Activated CD4-positive, alpha-beta T cell treated with anti-CD3 and anti-CD28 coated beads, Interleukin-2, amount 10 ng/mL, durations not matched to agents 7 days and 5 days (primary cell): ENCODE data around the gene BMPER. TPM values are rescaled to one million over a fixed set of nuclear protein-coding genes. Genes with fewer than 3 reads are reported as not detected.

Source experiments
- CTCF ChIA-PET: fragments of 350-600 bp; sonication (Branson Sonifier 250); formaldehyde crosslinking; loops from one replicate; lab custom pipeline; 2021; ENCODE audit warnings: antibody characterized with exemption; lab: Charles Lee
- POLR2A ChIA-PET: fragments of 350-600 bp; sonication (Branson Sonifier 250); formaldehyde crosslinking; loops from one replicate; lab custom pipeline; 2021; ENCODE audit warnings: antibody characterized with exemption; lab: Charles Lee
- DNase-seq: peaks from one replicate; pipeline ENCODE4 v3.0.0-alpha.2; 2020
- H3K27ac Mint-ChIP-seq: one replicate; pipeline ENCODE4 v1.8.0; 2021; ENCODE audit warnings: mild to moderate bottlenecking, moderate library complexity, mixed read lengths
- H3K27me3 Mint-ChIP-seq: one replicate; pipeline ENCODE4 v1.8.0; 2021; ENCODE audit warnings: mixed read lengths
- H3K36me3 Mint-ChIP-seq: one replicate; pipeline ENCODE4 v1.8.0; 2021; ENCODE audit warnings: low read depth, mixed read lengths
- H3K4me1 Mint-ChIP-seq: one replicate; pipeline ENCODE4 v1.8.0; 2021; ENCODE audit warnings: mixed read lengths
- H3K4me3 Mint-ChIP-seq: one replicate; pipeline ENCODE4 v1.8.0; 2021; ENCODE audit warnings: mild to moderate bottlenecking, moderate library complexity, mixed read lengths
- H3K9me3 Mint-ChIP-seq: one replicate; pipeline ENCODE4 v1.8.0; 2021; ENCODE audit warnings: mixed read lengths
- total RNA-seq, 2 experiments: library from RNA; stranded (reverse); gene quantifications; one replicate each; pipeline ENCODE4 v1.2.3, GENCODE V29; 2021

The BMPER gene
- total RNA-seq, 2 experiments from 2014 or later = not detected

DNA sequence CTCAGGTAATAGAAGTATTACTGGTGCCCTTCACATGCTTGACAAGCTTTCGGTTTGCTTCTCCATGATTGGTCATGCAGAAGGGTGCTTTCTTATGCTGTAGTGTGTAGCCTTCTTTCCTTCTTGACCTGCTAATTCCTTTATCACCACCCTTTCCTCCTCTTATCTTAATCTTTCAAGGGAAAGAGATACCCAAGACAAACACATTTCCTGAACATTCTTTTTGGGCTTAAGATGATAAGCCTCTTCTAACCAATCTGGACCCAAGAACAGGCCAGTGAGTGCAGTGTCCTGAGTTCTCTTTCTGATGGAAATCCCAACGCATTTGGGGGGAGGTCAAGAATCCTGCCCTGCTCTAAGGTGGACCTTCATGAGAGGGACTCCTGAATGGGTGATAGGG, 33.8 kb downstream of the BMPER start:
- H3K9me3 Mint-ChIP-seq = no peaks in the 10 kb centered on the region
- CTCF ChIA-PET = no interaction called here
- H3K27me3 Mint-ChIP-seq = peaks cover 1% of the 10 kb centered on the region
- no peak overlapping the region for H3K27ac Mint-ChIP-seq
- DNase-seq = no peak
- no peaks in the 10 kb centered on the region for H3K4me1 Mint-ChIP-seq
- no peaks in the 10 kb centered on the region for H3K36me3 Mint-ChIP-seq
- POLR2A ChIA-PET = no interaction called here
- H3K4me3 Mint-ChIP-seq = no peak overlapping the region

- DNase-seq = no peak
- Mint-ChIP-seq H3K36me3 (no peaks in the 10 kb centered on the region), H3K9me3 (no peaks in the 10 kb centered on the region), H3K27ac (no peak overlapping the region), H3K4me3 (no peak overlapping the region), H3K4me1 (no peaks in the 10 kb centered on the region), H3K27me3 (no peaks in the 10 kb centered on the region)
- CTCF ChIA-PET = no interaction called here
- POLR2A ChIA-PET = no interaction called here
Measured at GRCh38 chr7:33940503-33940902, 35.2 kb downstream of the BMPER start.

DNA sequence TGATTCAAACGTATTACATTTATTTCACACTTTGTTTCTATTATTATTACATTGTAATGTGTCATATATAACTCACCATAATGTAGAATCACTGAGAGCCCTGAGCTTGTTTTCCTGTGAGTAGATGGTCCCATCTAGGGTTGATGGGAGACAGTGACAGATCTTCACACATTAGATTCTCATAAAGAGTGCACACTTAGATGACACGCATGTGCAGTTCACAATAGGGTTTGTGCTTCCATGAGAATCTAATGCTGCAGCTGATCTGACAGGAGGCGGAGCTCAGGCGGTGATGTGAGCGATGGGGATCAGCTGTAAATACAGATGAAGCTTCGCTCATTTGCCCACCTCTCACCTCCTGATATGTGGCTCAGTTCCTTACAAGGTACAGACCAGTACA, 36.1 kb downstream of the BMPER start:
- Mint-ChIP-seq H3K27ac (no peak overlapping the region), H3K4me3 (no peak overlapping the region), H3K36me3 (no peaks in the 10 kb centered on the region), H3K4me1 (no peaks in the 10 kb centered on the region), H3K9me3 (no peaks in the 10 kb centered on the region), H3K27me3 (no peaks in the 10 kb centered on the region)
- CTCF ChIA-PET = no interaction called here
- POLR2A ChIA-PET = no interaction called here
- DNase-seq = no peak

GRCh38 chr7:33946094-33946699, 40.9 kb downstream of the BMPER start:
- DNase-seq = no peak
- H3K27me3 Mint-ChIP-seq = no peaks in the 10 kb centered on the region
- no peaks in the 10 kb centered on the region for H3K4me1 Mint-ChIP-seq
- H3K4me3 Mint-ChIP-seq = no peak overlapping the region
- no peak overlapping the region for H3K27ac Mint-ChIP-seq
- POLR2A ChIA-PET = no interaction called here
- CTCF ChIA-PET = no interaction called here
- H3K9me3 Mint-ChIP-seq = no peaks in the 10 kb centered on the region
- no peaks in the 10 kb centered on the region for H3K36me3 Mint-ChIP-seq

- ChIA-PET CTCF (interaction anchor here (0.6 kb wide), 1 partner anchor 1166 kb away, joined by 3 read pairs; no protein-coding TSS in a partner anchor), POLR2A (no interaction called here)
- Mint-ChIP-seq H3K27ac (no peak overlapping the region), H3K9me3 (no peaks in the 10 kb centered on the region), H3K4me3 (no peak overlapping the region), H3K4me1 (no peaks in the 10 kb centered on the region), H3K36me3 (no peaks in the 10 kb centered on the region), H3K27me3 (no peaks in the 10 kb centered on the region)
- no peak for DNase-seq
Measured at GRCh38 chr7:33950047-33950714, 44.8 kb downstream of the BMPER start.

- no peak overlapping the region for H3K27ac Mint-ChIP-seq
Measured at GRCh38 chr7:33952824-33953223, 47.5 kb downstream of the BMPER start.

DNA sequence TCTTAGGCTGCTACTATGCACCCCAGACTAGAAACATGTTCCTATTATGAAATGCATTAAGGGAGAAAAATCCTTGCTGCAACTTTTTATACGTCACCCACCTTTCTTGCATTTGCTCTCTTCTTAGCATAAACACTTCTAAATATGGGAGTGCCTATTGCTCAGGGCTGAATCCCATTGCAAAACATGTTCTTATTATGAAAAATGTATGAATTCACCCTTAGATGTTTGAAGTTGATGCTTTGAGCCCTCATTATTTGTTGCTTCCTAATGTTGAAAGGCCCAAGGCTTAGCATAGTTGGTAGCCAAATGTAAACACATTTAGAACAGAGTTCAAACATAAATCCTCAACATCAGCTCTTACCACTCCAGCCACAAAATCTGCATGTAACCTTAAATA, 52.8 kb downstream of the BMPER start:
- H3K27ac Mint-ChIP-seq = no peak overlapping the region
- no peak overlapping the region for H3K4me3 Mint-ChIP-seq
- H3K27me3 Mint-ChIP-seq = peaks cover 2% of the 10 kb centered on the region
- no peaks in the 10 kb centered on the region for H3K4me1 Mint-ChIP-seq
- H3K9me3 Mint-ChIP-seq = no peaks in the 10 kb centered on the region
- ChIA-PET CTCF (interaction anchor here (0.6 kb wide), 1 partner anchor 106 kb away, joined by 4 read pairs; no protein-coding TSS in a partner anchor), POLR2A (no interaction called here)
- DNase-seq = no peak
- no peaks in the 10 kb centered on the region for H3K36me3 Mint-ChIP-seq

More at GRCh38 chr7:33952824-33953223, 47.5 kb downstream of the BMPER start:
- ChIA-PET POLR2A (no interaction called here), CTCF (no interaction called here)
- Mint-ChIP-seq H3K4me3 (no peak overlapping the region), H3K9me3 (no peaks in the 10 kb centered on the region), H3K27me3 (peaks cover 2% of the 10 kb centered on the region), H3K36me3 (no peaks in the 10 kb centered on the region), H3K4me1 (no peaks in the 10 kb centered on the region)
- no peak for DNase-seq

- no peak overlapping the region for H3K27ac Mint-ChIP-seq
- ChIA-PET CTCF (no interaction called here), POLR2A (no interaction called here)
- DNase-seq = no peak
- no peaks in the 10 kb centered on the region for H3K36me3 Mint-ChIP-seq
- H3K9me3 Mint-ChIP-seq = no peaks in the 10 kb centered on the region
- peaks cover 4% of the 10 kb centered on the region for H3K27me3 Mint-ChIP-seq
- H3K4me3 Mint-ChIP-seq = no peak overlapping the region
- no peaks in the 10 kb centered on the region for H3K4me1 Mint-ChIP-seq
Measured at GRCh38 chr7:33959676-33960075, 54.3 kb downstream of the BMPER start.

DNA sequence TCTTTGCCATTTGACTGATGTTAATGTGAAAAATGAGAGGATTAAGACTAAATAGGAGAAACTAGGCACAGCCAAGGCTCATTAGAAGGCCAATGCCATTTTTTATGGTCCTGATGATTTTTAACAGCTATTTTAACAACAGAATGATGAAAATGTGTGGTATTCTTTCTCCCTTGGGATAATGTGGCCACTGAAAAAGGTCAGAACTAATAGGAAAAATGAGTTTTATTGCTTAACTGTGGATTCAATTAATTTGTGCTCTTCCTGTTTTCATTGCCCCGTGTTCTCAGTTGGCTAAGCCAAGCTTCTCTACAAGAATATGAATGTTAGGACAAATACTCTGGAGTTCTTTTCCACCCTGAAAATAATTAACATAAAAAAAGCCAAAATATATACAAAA, 56.6 kb downstream of the BMPER start:
- no peak for DNase-seq
- CTCF ChIA-PET = interaction anchor here (1.2 kb wide), 1 partner anchor 27 kb away, joined by 3 read pairs; no protein-coding TSS in a partner anchor
- no peaks in the 10 kb centered on the region for H3K9me3 Mint-ChIP-seq
- H3K27ac Mint-ChIP-seq = no peak overlapping the region
- no peaks in the 10 kb centered on the region for H3K4me1 Mint-ChIP-seq
- H3K36me3 Mint-ChIP-seq = no peaks in the 10 kb centered on the region
- no peak overlapping the region for H3K4me3 Mint-ChIP-seq
- POLR2A ChIA-PET = interaction anchor here (0.6 kb wide), 1 partner anchor 40 kb away, joined by 3 read pairs; no protein-coding TSS in a partner anchor
- peaks cover 2% of the 10 kb centered on the region for H3K27me3 Mint-ChIP-seq

DNA sequence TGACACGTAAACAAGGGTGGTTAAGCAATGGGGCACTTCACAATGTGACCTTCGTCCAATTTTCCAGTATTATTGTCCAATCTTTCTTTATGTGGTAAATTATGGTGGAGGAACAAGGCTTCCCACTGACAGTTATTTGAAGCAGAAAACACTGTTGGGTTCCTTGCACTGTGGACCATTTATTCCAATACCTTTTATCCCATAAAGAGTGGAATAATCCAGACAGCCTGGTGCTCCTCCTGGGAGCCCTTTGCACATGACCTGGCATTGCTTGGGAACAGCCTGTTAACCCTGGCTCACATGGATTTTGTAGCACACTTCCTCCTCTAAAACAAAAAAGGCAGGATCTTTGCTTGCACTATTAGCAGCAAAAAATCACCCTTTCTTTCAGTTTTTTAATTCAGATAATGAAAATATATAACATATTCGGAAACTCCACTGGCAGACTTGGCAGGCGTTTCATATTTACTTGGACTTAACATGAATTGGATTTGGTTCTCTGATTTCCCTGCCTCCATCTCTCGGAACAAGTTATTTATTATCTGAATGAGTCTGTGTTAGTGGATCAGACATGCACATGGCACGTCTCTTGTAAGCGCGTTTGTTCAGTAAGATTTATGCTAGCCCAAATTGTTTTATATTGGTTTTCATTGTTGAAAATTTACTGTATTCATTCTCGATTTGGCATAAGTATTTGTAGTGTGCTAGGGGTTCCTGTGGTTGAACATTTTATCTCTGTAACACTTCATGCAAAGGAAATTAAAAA, 59.3 kb downstream of the BMPER start:
- no peaks in the 10 kb centered on the region for H3K9me3 Mint-ChIP-seq
- no peaks in the 10 kb centered on the region for H3K4me1 Mint-ChIP-seq
- peaks cover 2% of the 10 kb centered on the region for H3K27me3 Mint-ChIP-seq
- H3K27ac Mint-ChIP-seq = no peak overlapping the region
- H3K36me3 Mint-ChIP-seq = no peaks in the 10 kb centered on the region
- DNase-seq = no peak
- POLR2A ChIA-PET = no interaction called here
- CTCF ChIA-PET = no interaction called here
- no peak overlapping the region for H3K4me3 Mint-ChIP-seq

DNA sequence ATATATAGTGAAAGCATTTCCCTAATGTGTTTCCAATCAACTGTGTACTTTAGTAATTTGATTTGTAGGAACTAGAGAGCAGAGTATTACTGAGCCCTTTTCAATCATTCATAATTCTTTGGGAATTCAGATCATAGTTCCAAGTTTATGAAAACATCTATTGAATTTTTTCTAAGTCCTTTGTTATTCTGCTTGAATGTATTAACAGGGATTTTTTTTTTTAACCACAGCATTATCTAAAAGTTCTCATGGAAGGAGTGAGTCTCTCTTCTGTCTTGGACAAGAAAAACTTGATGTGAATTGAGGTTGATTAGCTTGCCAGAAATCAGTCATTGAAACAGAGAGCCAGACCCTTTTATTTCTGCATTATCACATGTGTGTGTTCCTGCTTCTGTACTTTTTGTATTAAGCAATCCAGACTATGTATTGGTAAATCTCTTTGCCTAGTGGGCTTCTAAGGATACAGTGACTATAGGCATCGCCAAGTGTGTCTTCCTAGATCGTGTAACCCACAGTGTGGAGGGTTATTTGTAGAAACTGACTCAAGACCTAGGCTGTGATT, 59.9 kb downstream of the BMPER start:
- Mint-ChIP-seq H3K4me1 (no peaks in the 10 kb centered on the region), H3K9me3 (no peaks in the 10 kb centered on the region), H3K4me3 (no peak overlapping the region), H3K27ac (no peak overlapping the region), H3K27me3 (peaks cover 2% of the 10 kb centered on the region), H3K36me3 (no peaks in the 10 kb centered on the region)
- no peak for DNase-seq
- CTCF ChIA-PET = no interaction called here
- POLR2A ChIA-PET = no interaction called here

DNA sequence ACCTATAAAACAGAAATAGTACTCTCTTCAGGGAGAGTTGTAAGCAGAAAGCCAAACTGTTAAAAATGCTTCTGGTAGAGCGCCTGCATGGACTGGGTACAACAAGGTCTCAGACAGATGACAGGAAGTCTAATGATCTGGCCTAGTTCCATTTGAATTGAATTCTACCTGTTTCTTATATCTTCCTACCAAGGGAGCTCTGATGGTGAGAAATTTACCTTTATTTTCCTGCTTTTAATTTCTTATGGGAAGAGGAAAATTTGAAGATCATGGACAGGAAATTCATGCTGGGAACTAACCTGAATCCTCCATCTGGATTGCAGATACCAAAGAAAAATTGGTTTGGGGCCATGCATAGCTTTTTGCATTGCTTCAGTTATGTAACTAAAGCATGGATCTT, 63.3 kb downstream of the BMPER start:
- no peak overlapping the region for H3K27ac Mint-ChIP-seq
- H3K4me1 Mint-ChIP-seq = no peaks in the 10 kb centered on the region
- no peak overlapping the region for H3K4me3 Mint-ChIP-seq
- H3K9me3 Mint-ChIP-seq = no peaks in the 10 kb centered on the region
- peaks cover 2% of the 10 kb centered on the region for H3K27me3 Mint-ChIP-seq
- H3K36me3 Mint-ChIP-seq = no peaks in the 10 kb centered on the region
- ChIA-PET POLR2A (no interaction called here), CTCF (no interaction called here)
- no peak for DNase-seq

GRCh38 chr7:33970536-33970935, 65.2 kb downstream of the BMPER start:
- POLR2A ChIA-PET = no interaction called here
- CTCF ChIA-PET = no interaction called here

More at GRCh38 chr7:33970536-33970935, 65.2 kb downstream of the BMPER start:
- Mint-ChIP-seq H3K36me3 (no peaks in the 10 kb centered on the region), H3K27me3 (no peaks in the 10 kb centered on the region), H3K9me3 (no peaks in the 10 kb centered on the region), H3K27ac (no peak overlapping the region), H3K4me3 (no peak overlapping the region), H3K4me1 (no peaks in the 10 kb centered on the region)
- no peak for DNase-seq
